OCI-LY7 (cell line): ENCODE measurements around the gene TNIK.

ENCODE experiments used
- EZH2phosphoT487 ChIP-seq: fragments of 200-600 bp; sonication (generic); IDR thresholded peaks from 2 replicates; pipeline ENCODE4 v1.6.1; 2018; ENCODE audit warnings: low read depth, borderline replicate concordance, mild to moderate bottlenecking, mixed run types, antibody characterized with exemption, low read length, moderate library complexity, mixed read lengths
- TF ChIP-seq, protein P1 (sequence below): fragments of 200-600 bp; sonication (generic); conservative IDR thresholded peaks from 2 replicates; pipeline ENCODE4 v1.5.1; 2014; ENCODE audit warnings: mild to moderate bottlenecking, antibody characterized with exemption, low read length, moderate library complexity, mixed read lengths

DNA sequence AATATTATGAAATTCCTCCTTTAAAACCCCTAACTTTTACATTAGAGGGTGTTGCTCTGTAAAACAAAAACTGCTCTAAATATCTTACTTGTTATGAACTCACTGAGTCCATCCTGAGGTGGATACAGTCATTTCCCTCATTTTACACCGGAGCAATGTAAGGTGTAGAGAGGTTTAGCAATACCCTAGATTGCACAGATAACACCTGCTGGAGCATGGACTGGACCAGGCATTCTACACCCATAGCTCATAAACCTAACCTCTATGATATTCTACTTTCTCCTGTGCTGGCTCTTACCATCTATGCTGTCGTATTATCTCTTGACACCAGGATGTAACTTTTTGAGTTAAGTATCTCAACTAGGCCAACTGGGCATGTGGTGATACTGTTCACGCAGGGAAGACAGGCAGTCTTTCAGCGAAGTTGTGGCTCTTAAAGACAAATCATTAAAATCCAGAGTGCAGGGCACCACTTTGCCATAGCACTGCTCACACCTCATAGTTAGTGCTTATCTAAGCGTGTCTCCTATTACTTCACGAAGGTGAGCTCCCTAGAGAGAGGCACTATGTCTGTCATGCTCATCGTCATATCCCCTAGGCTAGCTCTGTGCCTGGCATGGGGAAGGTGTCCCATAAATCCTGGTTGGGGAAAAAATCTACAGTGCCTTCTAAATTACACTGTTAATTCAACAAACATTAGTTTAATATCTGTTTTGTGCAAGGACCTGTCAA, 333.6 kb downstream of the TNIK start:
- TF ChIP-seq, protein P1, sequence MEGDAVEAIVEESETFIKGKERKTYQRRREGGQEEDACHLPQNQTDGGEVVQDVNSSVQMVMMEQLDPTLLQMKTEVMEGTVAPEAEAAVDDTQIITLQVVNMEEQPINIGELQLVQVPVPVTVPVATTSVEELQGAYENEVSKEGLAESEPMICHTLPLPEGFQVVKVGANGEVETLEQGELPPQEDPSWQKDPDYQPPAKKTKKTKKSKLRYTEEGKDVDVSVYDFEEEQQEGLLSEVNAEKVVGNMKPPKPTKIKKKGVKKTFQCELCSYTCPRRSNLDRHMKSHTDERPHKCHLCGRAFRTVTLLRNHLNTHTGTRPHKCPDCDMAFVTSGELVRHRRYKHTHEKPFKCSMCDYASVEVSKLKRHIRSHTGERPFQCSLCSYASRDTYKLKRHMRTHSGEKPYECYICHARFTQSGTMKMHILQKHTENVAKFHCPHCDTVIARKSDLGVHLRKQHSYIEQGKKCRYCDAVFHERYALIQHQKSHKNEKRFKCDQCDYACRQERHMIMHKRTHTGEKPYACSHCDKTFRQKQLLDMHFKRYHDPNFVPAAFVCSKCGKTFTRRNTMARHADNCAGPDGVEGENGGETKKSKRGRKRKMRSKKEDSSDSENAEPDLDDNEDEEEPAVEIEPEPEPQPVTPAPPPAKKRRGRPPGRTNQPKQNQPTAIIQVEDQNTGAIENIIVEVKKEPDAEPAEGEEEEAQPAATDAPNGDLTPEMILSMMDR, result no peak
- TF ChIP-seq EZH2phosphoT487, result no peak
